ENCODE measurements around the gene C10orf71. TPM values are rescaled to one million over a fixed set of nuclear protein-coding genes. Genes with fewer than 3 reads are reported as not detected.
A peak's percentile ranks its signal among the peaks of the same experiment; 100 is the strongest.

Gene C10orf71
- total RNA-seq, 1 experiment from 2014 or later, result not detected

DNA sequence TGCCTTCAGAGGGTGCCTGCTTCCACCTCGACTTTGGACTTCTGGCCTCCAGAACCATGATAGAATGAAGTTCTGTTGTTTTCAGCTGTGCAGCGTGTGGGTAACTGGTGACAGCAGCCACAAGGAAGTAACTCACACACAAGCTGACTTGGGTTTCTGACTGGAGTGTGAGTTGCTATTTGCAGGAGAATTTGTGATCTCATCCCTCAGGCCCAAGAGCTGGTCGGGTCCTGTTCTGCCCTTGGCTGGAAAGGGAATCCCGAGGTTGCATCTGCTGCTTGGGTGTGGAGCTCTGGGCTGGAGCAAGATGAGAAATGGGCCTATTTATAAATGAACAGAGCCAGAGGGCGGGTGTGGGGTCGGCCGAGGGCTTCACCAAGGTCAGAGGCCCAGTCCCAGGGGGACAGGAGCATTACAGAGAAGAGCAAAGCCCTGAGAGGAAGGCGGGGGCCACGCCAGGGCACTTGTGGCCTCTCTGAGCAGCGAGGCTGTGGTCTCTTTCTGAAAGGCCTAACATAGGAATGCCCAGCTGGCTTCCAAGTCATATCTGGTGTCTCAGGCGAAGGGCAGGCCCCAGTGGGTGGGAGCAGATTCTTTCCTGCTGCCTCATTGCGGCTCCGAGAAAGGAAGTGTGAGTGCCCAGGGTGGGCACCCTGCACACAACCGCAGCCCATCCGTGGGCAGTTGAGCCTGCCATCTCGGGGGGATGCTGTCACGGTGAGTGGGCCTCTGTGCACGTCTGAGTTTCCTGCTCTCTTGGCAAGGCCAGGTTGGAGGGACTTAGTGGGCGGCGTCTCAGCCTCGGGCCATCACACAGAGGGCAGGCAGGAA, 26.5 kb upstream of the C10orf71 start:
- DNase-seq (ENCODE audit: low read depth), result peak; percentile 35

- DNase-seq (ENCODE audit: low read depth), result no peak
Observed at GRCh38 chr10:49273082-49273465, 25.9 kb upstream of the C10orf71 start.

GRCh38 chr10:49273626-49274025, 25.3 kb upstream of the C10orf71 start:
- no peak for DNase-seq (ENCODE audit: low read depth)

DNA sequence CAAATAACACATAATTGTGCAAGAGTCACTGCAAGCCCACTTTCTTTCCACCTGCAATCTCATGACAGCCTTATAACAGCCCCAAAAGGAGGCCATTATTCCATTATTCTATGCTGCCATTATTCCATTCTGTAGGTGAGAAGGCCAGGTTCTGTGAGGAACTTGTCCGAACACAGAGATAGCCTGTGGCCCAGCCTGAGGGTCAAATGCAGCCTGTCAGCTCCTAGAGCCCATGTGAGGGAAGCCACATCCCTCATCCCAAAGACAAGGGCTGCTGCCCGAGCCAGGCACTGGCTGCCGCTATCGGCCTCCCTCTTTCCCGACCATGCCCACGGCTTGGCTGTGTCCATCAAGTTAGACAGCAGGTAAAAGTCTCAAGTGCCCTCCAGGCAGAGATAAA, 24.1 kb upstream of the C10orf71 start:
- DNase-seq (ENCODE audit: low read depth), result no peak

DNA sequence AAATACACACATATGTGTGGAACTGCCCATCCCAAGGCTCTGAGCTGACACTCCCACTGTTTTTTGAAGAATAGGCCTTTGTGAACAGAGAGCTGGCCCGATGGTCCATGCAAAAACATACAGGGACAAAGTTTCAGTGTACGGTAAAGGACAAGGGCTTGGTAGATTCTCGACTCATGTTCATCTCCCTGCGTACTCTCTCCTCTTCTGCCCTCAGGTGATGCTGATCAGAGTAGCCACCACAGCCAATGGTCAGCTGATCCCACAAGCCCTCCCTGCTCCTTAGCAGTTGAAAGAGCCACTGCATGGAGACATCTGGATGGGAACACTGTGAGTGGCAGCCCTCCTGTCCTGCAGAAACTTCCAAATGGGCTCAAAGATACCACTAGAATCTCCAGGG, 23.1 kb upstream of the C10orf71 start:
- DNase-seq (ENCODE audit: low read depth), result no peak

DNA sequence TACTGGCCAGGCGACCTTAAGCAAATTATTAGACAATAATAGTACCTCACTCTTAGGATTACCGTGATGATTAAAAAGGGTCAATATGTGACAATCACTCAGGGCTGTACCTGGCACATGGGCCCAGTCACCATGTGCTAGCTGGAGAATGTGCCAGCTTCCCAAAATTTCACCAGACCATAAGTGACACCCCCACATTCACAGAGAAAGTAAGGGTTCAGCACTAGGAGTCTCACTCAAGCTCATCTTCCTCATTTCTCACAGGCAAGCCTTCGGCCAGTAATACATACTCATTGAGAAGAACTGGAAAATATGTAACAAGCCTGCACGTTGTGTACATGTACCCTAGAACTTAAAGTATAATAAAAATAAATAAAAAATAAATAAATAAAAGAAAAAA, 22.4 kb upstream of the C10orf71 start:
- no peak for DNase-seq (ENCODE audit: low read depth)

GRCh38 chr10:49277973-49278372, 21.0 kb upstream of the C10orf71 start:
- no peak for DNase-seq (ENCODE audit: low read depth)

- no peak for DNase-seq (ENCODE audit: low read depth)
Observed at GRCh38 chr10:49278497-49278981, 20.4 kb upstream of the C10orf71 start.

DNA sequence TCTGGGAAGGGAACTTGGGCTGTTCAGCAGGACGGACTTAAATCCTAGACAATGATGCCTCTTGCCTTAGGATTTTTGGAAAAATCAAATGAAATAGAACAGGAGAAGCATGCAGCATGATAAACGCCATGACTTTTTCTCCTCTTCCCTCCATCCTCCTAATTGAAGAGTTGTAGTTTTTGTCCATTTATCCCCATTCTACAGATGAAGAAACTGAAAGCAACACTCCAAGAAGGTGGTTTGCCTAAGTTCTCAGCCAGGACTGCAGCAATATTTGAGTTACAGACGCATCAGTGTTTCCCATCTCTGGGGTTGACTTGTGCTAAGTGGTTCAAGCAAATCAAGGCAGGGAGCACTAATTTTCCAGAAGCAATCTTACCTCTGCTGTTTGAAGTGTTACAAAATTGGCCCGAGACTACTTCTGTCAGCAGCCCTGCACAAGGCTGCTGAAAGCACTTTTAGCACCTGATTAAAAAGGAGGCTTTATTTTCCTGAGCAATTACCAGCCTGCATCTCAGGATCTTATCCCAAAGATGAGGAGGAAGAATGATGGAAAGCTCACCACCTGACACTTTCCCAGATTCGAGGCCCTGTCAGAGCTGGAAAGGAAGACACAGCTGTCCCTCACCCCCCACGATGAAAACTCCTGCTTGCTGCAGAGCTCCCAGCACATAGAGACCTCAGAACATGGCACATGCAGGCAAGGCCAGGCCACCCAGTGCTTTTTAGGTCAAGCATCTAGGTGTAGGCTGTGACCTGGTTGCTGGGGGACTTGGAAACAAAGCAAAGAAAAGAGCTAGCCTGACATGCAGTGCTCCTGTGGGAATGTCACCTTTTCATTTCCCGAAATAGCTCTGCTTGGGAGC, 19.7 kb upstream of the C10orf71 start:
- DNase-seq (ENCODE audit: low read depth), result no peak

DNA sequence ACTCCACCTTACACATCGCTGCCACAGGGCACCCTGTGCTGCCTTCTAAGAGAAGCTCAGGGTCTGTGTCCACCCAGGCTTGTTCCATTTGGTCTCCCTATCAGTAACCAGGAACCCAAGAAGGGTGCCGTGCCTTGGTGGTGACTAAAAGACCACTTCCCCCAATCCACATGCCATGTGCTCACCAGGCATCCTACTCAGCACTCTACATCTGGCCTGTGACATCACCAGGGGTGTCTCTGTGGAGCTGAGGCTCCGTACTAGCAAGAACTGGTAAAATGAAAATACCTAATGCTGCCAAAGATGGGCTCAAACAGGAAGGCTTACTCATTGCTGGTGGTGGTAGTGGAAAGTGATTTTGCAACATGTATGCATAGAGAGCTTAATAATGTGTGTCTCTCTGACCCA, 19.0 kb upstream of the C10orf71 start:
- DNase-seq (ENCODE audit: low read depth), result peak; percentile 55

DNA sequence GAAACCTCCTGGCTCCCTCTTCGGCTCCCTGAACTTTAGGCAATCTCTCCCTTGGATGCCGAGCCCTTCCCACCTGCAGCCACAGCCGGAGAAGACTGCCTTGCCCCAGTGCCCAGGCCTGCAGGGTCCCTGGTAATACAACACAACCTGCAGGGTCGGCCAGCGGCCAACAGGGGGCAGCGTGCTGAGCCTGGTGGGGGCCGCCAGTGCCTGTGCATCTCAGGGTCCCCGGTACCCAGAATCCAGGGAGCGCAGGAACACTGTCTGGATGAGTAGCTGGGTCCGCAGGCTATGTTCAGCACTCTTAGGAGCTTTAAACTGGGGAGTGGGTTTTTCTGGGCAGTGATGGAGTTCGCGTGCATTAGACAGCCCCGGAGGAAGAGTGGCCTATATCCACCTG, 17.5 kb upstream of the C10orf71 start:
- no peak for DNase-seq (ENCODE audit: low read depth)

DNA sequence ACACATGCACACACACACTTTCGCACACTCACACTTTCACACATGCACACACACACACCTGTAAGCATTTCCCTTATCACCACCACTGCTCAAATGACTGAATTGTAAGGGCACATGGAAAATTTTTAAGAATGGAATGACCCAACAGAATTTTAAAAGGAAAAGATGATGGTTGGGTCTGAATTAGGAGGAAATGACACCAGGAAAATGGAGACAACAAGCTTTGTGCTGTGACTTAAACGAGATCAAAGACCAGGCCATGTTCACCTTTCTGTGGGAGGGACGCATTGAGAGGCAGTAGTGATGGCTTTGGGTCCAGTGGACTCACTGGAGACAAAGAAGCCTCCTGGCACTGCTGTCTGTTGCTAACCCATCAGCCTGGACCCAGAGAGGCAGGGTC, 16.7 kb upstream of the C10orf71 start:
- no peak for DNase-seq (ENCODE audit: low read depth)

DNA sequence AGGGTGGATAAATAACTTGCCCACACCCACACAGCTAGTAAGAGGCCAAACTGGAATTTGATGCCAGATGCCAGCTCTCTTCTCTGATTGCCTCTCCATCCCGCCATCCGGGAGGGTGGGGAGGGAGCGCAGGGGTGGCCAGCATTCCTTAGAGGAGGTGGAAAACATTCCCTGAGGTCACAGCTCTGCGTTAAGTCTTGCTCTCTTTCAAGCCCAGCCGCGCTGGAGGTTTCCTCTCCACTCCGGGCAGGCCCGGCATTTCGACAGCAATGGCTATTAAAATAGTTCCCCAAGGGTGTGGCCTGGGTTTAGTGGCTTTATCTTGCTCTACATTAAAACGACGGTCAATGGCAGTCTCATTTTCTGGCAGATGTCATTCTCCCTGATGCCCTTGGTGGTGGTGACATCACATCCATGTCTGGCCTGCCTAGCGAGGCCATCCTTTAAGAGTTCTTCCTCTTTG, 16.1 kb upstream of the C10orf71 start:
- DNase-seq (ENCODE audit: low read depth), result no peak

DNA sequence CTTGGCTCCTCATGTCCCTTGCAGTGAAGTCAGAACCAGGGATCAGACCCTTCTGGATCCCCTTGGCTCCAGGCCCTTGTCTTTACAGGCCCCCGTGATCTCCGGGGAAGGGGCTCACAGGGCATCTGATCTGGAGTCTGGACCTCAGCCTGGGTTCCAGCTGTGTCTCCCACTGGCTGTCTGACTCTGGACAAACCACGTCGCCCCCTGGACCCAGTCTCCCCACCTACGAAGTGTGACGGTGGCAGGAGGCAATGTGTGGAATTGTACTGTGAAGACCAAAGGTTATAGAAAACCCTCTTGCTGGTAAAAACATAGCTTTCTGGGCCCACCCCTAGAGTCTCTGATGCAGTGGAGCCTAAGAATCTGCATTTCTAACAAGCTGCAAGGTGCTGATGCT, 15.5 kb upstream of the C10orf71 start:
- DNase-seq (ENCODE audit: low read depth), result no peak

GRCh38 chr10:49284356-49284755, 14.6 kb upstream of the C10orf71 start:
- no peak for DNase-seq (ENCODE audit: low read depth)

- DNase-seq (ENCODE audit: low read depth), result no peak
Observed at GRCh38 chr10:49285232-49285631, 13.7 kb upstream of the C10orf71 start.

GRCh38 chr10:49286686-49287085, 12.3 kb upstream of the C10orf71 start:
- DNase-seq (ENCODE audit: low read depth), result no peak

- DNase-seq (ENCODE audit: low read depth), result no peak
Observed at GRCh38 chr10:49287689-49288340, 11.2 kb upstream of the C10orf71 start.

DNA sequence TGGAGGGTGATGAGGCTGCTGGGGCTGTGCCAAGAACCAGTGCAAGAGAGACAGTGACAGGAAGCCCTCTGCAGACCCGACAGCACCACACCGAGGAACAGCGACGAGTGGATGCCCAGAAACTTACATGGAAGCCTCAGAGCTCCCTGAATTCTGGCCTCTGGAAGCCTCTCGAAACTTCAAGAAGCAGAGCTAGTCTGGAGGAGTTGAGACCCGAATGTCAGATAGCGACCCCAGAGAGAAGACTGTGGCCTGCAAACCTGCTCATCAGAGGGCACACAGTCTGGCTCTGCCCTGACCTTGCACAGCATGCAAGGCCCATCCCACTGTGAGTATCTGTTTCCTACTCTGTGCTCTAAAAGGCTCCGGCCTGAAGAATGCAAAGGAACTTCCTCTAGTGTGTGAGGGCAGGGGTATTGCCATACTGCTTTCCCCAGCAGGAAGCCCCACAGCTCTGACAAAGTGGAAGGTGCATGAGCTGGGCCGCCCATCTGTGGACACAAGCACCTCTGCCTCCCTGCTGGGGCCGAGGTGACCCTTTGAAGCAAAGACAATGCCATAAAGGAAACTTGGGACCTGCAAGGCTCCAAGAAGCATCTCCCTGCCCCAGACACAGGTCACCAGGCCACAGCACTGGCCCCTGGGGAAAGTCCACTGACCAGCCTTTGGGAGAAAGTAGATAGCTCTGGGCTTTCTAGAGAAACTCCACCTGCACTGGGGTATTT, 10.5 kb upstream of the C10orf71 start:
- no peak for DNase-seq (ENCODE audit: low read depth)

DNA sequence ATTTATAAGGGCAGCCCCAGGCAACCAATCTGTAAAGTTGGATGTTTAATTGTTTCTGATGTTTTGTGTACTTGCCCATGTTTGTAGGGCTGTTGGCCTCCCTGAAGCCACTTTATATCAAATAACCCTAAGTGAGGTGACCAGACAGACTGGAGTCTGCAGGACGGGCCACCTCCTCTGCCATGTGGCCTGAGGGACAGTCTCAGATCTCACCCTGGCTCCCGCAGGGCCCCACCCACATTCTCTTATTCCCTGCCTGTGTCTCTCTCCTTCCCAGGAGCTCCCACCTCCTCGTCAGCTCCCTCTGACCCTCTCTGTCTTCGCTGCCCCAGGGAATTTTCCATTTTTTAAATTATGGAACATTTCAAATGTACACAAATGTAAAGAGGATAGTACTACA, 9.5 kb upstream of the C10orf71 start:
- no peak for DNase-seq (ENCODE audit: low read depth)

DNA sequence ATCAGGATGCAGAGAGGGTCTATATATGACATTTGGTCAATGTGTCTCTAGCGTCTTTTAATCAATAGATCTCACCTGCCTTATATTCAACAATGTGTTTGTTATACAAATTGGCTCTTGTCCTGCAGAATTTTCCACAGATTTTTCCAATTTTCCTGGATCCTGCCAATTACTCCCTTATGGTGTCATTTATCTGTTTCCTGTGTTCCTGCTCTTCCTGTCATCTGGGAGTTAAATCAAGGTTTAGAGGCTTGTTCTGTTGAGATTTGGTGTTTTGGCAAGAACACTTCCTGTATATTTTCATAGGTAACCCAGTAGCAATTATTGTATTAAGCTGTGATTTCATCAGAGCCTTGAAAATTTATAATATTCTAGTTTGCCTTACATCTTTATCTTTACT, 8.8 kb upstream of the C10orf71 start:
- no peak for DNase-seq (ENCODE audit: low read depth)

GRCh38 chr10:49290607-49291006, 8.4 kb upstream of the C10orf71 start:
- DNase-seq (ENCODE audit: low read depth), result no peak
